GM12865 (cell line): ENCODE results near the gene PDE4D.

Source experiments
- DNase-seq: peaks from one replicate; pipeline ENCODE4 v3.0.0; 2010; ENCODE audit warnings: low read depth
- H3K4me3 ChIP-seq: 2 replicates; pipeline ENCODE4 v1.5.1; 2011; ENCODE audit warnings: mild to moderate bottlenecking, low read depth, low read length, control low read depth
- CTCF ChIP-seq: IDR thresholded peaks from 2 replicates; pipeline ENCODE4 v1.5.1; 2011; ENCODE audit warnings: low read length, control low read depth, low read depth, inconsistent platforms; ENCODE audit not compliant: insufficient read depth; ENCODE audit errors: missing control alignments

Gene PDE4D

DNA sequence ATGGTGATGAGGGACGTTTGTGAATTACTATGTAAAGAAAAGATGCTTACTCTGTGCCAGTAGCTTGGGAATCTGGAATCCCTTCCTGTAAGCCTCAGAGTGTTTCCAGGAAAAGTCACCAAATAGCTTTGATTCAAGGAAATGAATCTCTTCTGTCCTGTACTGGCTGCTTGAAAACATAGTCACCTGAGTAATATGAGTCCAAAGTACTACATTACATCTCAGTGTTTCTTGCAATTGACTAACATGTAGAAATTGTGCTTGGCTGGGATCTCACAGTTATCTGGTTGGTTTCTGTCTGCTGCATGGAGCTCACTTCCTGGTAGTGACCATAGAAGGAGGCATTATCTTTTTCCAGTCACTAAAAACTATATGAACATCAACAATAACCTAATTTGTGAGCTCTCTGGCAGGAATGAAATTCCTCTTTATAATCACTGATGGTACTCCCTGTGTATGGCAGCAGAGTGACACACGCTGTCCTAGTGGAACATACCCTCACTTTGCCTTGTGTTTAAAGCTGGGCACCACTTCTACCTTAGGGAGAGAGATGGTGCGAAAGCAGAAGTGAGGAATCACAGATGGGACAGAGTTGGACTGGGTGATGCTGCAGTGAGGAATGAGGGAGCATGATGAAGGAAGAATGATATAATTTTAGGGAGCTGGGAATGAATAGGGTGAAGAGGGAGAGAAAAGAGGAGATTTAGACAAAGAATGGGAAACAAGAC lies 742.2 kb downstream of the PDE4D start:
- no peak overlapping the region for H3K4me3 ChIP-seq
- no peak for TF ChIP-seq CTCF
- no peak for DNase-seq

DNA sequence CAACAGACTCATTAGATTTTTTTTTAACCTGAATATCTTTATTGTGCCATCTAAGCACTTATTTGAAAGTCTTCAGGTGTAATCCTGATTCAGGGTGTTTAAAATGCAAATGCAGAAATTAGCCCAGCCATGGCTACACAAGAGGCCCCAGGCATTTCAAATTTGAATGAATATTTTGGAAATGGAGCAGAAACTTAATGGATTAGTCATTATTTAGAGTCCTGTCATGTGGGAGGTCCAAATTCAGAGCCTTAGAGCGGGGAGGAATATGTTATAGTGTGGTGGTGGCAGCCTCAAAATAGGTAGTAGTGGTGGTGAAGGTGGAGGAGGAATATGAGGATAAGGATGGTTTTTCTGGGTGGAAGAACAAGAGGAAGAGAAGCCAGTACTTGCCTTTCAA lies 743.7 kb downstream of the PDE4D start:
- no peak for DNase-seq
- H3K4me3 ChIP-seq, result no peak overlapping the region
- no peak for TF ChIP-seq CTCF

- no peak for TF ChIP-seq CTCF
- DNase-seq, result no peak
- H3K4me3 ChIP-seq, result no peak overlapping the region
Observed at GRCh38 chr5:59149271-59149670, 744.3 kb downstream of the PDE4D start.

DNA sequence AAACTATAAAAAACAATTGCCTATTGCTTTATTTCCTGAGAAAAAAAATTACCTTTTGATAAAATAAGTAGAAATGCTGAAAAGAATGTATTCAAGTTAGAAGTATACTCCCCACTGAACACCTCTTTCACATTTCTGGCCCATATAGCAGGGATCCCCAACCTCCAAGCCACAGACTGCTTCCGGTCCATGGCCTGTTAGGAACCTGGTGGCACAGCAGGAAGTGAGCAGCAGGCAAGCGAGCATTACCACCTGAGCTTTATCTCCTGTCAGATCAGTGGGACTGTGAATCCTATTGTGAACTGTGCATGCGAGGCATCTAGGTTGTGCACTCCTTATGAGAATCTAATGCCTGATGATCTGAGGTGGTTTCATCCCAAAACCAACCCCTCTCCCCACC lies 746.8 kb downstream of the PDE4D start:
- no peak for TF ChIP-seq CTCF
- peak; percentile 28 for DNase-seq
- H3K4me3 ChIP-seq, result no peak overlapping the region

DNA sequence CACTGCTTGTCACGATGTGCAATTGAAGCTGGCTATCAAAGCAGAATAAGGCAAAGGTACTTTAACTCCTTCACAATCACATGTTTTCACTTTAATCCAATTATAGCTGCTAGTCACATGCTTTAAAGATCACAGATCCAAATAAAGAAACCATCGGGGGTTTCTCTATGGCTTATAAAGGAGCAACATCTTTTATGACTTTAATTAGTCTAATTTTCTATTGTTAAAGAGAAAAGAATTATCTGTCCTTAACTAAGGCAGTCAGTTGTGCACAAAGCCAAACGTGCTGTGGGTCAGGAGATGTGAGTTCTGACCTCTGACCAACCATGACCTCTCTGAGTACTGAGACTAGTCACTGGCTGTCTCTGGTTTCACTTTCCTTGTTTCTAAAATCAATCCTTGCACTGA lies 749.6 kb downstream of the PDE4D start:
- TF ChIP-seq CTCF, result no peak
- peak; percentile 65 for DNase-seq

DNA sequence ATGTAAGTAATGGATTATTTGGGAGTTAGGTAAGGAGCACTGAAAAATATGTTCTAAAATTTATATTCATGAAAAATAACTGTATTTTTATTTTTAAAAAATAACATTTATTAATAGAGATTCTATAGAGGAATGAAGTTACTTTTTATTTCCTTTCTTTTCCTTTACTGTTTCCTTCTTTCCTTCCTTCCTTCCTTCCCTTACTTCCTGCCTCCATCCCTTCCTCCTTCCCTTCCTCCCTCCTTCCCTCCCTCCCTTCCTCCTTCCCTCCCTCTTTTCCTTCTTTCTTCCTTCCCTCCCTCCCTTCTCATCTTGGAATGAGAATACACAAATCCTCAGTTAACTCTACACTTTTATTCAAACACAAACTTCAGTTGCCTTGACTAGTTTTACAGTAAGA lies 750.6 kb downstream of the PDE4D start:
- TF ChIP-seq CTCF, result no peak
- no peak for DNase-seq
- H3K4me3 ChIP-seq, result no peak overlapping the region

More for the DNA sequence above, 749.6 kb downstream of the PDE4D start:
- no peak overlapping the region for H3K4me3 ChIP-seq

- TF ChIP-seq CTCF, result no peak
- no peak for DNase-seq
- H3K4me3 ChIP-seq, result no peak overlapping the region
Observed at GRCh38 chr5:59142138-59142537, 751.4 kb downstream of the PDE4D start.
